Right cardiac atrium (tissue), 5 donors: ENCODE data around the gene UXT. TPM values are rescaled to one million over a fixed set of nuclear protein-coding genes. Genes with fewer than 3 reads are reported as not detected.
"Not testable (repeated sequence)": the region's sequence is repeated elsewhere in the genome, so short reads cannot be mapped to it uniquely, and the experiment has no call there.

Experiments
- ATAC-seq, 2 donors: fragments of 200-7000 bp; cut with Tn5 transposase; one replicate each; pipeline versions ENCODE4 v1.8.0 to v1.9.1; 2020; ENCODE audit warnings: moderate library complexity in 2 of 2, mild to moderate bottlenecking in 1 of 2
- DNase-seq, 3 donors: peaks; one replicate each; pipeline ENCODE4 v3.0.0-alpha.2; 2020
- H3K27ac ChIP-seq: one replicate; pipeline ENCODE4 v1.5.1; 2013; ENCODE audit warnings: mild to moderate bottlenecking, low read length, control low read depth, moderate library complexity
- H3K27me3 ChIP-seq: one replicate; pipeline ENCODE4 v1.6.1; 2013; ENCODE audit not compliant: control insufficient read depth, insufficient read depth
- H3K4me1 ChIP-seq: one replicate; pipeline ENCODE4 v1.6.1; 2013; ENCODE audit warnings: low read length; ENCODE audit not compliant: control insufficient read depth, insufficient read depth
- H3K4me3 ChIP-seq: one replicate; pipeline ENCODE4 v1.5.1; 2013; ENCODE audit warnings: low read length, control low read depth
- H3K9me3 ChIP-seq: one replicate; pipeline ENCODE4 v1.6.1; 2013; ENCODE audit warnings: low read length; ENCODE audit not compliant: control insufficient read depth
- WGBS: extraction: QIAGEN DNeasy Blood & Tissue Kit; methylation state at CpG from one replicate; pipeline ENCODE4 v1.1.7; 2013; 5-methylcytosine and 5-hydroxymethylcytosine counted together
- intact Hi-C, 4 donors: fragments of 100-400 bp; cut with DNase I; formaldehyde crosslinking; loops; one replicate each; pipeline versions ENCODE4 v1.11.0 to v1.14.0; 2022 to 2023
- polyA plus RNA-seq: library from polyadenylated mRNA; stranded (reverse); fragments of 200-250 nt; gene quantifications from one replicate; pipeline ENCODE4 v1.2.3, GENCODE V29; 2013
- total RNA-seq, 4 donors: library from RNA; stranded (reverse); fragmentation: NEBNext Ultra II Directional; extraction: Animal tissue kit (Norgen Biotek cat#: 25700); gene quantifications; one replicate each; pipeline ENCODE4 v1.2.1, GENCODE V29; 2021
- donor health status: healthy with polysubstance abuse.
- donor health status: DM: no; HTN: yes; CAD: no.
- donor health status: DM: no; HTN: no; CAD: no.
- donor health status: DM: no; HTN: yes; CAD: no; lungs with severe emphysema.
- donor health status: DM: yes; HTN: yes; CAD: no.

The UXT gene
- total and polyA plus RNA-seq, 5 donors = 97.8 to 155 (median 105) TPM

GRCh38 chrX:47618923-47619485, 40.0 kb downstream of the UXT start:
- H3K27me3 ChIP-seq = no peaks in the 10 kb centered on the region
- intact Hi-C loops = no loop called here
- peak overlapping the region; percentile 25 for H3K4me3 ChIP-seq

DNA sequence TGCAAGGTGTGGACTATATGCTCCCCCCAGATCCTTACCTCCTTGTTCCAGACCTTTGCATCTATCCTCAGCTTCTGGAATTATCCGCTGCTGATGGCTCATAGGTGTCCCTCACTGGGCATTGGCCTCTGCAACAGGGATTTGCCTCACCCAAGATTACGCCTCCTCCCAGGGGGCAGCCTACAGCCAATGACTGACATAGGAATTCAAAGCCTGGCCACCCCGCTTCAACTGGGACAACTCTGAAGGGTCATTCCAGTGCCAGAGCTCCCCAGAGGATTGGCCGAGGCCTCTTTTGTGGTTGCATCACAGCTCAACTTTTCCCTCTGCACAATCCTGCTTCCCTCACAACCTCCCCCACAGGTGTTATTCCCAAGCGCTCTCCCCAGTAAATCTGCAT, 44.4 kb downstream of the UXT start:
- ATAC-seq = no peak
- no peak overlapping the region for H3K27ac ChIP-seq
- WGBS = 75% methylated on average over 5 of the region's 5 CpGs
- no peaks in the 10 kb centered on the region for H3K4me1 ChIP-seq
- DNase-seq = no peak
- no peaks in the 10 kb centered on the region for H3K27me3 ChIP-seq
- no peak overlapping the region for H3K4me3 ChIP-seq
- intact Hi-C loops = no loop called here
- H3K9me3 ChIP-seq = no peaks in the 10 kb centered on the region

More at GRCh38 chrX:47618923-47619485, 40.0 kb downstream of the UXT start:
- Histone ChIP-seq H3K9me3 (no peaks in the 10 kb centered on the region), H3K4me1 (no peaks in the 10 kb centered on the region), H3K27ac (no peak overlapping the region)
- DNase-seq (no peak), ATAC-seq (no peak)
- 29% methylated on average over 32 of the region's 32 CpGs for WGBS

DNA sequence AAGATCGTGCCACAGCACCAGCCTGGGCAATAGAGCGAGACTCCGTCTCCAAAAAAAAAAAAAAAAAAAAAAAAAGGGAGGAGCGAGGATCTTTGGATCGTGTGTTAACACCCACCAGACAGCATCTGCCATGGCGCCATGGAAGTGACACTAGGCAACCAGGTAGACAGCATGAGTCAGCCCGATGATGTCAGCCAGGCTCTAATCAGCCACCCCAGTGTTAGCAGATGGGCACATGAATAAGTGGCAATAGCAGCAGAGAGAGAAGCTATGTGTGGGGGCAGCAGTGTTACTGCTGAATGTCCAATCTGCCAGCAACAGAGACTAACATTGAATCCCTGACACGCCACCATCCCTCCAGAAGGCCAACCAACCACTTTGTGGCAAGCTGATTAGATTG, 45.9 kb downstream of the UXT start:
- ATAC-seq (no peak), DNase-seq (no peak)
- no peaks in the 10 kb centered on the region for H3K9me3 ChIP-seq
- 95% methylated on average over 8 of the region's 8 CpGs for WGBS
- intact Hi-C loops = no loop called here
- H3K4me1 ChIP-seq = no peaks in the 10 kb centered on the region
- no peaks in the 10 kb centered on the region for H3K27me3 ChIP-seq
- H3K4me3 ChIP-seq = no peak overlapping the region
- no peak overlapping the region for H3K27ac ChIP-seq

GRCh38 chrX:47612418-47612817, 46.6 kb downstream of the UXT start:
- DNase-seq (no peak), ATAC-seq (no peak)
- intact Hi-C loops = no loop called here
- Histone ChIP-seq H3K27me3 (no peaks in the 10 kb centered on the region), H3K4me3 (no peak overlapping the region), H3K27ac (no peak overlapping the region), H3K4me1 (no peaks in the 10 kb centered on the region), H3K9me3 (no peaks in the 10 kb centered on the region)

DNA sequence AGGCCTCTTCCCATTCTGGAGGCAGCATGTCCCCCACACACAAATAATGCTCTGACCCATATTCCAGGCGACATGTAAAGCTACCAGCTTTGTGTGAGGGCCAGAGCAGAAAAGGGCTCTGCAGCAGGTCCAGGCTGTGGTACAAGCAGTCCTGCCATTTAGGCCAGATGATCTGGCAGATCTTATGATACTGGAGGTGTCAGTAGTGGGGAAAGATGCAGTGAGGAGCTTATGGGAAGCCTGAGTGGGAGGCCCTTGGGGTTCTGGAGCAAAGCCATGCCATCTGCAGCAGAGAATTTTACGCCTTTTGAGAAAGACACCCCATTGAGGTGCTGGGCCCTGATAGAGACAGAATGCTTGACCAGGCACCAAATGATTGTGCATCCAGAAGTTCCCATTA, 47.1 kb downstream of the UXT start:
- ATAC-seq (no peak), DNase-seq (no peak)
- H3K27ac ChIP-seq = no peak overlapping the region
- intact Hi-C loops = no loop called here
- no peaks in the 10 kb centered on the region for H3K4me1 ChIP-seq
- 86% methylated on average over 2 of the region's 2 CpGs for WGBS
- H3K9me3 ChIP-seq = no peaks in the 10 kb centered on the region
- H3K4me3 ChIP-seq = no peak overlapping the region
- no peaks in the 10 kb centered on the region for H3K27me3 ChIP-seq

- no peak overlapping the region for H3K27ac ChIP-seq
- DNase-seq = no peak
- H3K27me3 ChIP-seq = no peaks in the 10 kb centered on the region
- no peaks in the 10 kb centered on the region for H3K4me1 ChIP-seq
- intact Hi-C loops = no loop called here
- 96% methylated on average over 2 of the region's 2 CpGs for WGBS
- ATAC-seq = no peak
- no peak overlapping the region for H3K4me3 ChIP-seq
- H3K9me3 ChIP-seq = no peaks in the 10 kb centered on the region
Measured at GRCh38 chrX:47611489-47611888, 47.5 kb downstream of the UXT start.

DNA sequence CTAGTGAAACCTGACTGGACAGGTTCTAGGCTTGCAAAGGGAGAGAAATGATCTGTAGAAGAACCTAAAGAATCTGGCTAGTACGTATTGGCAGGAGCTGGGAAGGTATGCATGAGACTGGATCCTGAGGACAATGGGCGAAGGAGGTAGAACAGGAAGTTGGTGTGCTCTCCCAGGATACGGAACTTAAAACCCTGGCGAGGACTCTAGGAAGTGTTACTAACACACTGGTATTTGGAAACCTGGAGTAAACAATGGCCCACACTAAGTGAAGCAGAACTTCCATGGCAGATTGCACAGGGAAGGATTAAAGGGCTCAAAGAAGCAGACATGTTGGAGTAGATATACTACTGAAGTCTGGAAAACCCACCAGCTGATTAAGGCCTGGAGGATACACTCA, 48.5 kb downstream of the UXT start:
- DNase-seq (no peak), ATAC-seq (no peak)
- 68% methylated on average over 4 of the region's 4 CpGs for WGBS
- Histone ChIP-seq H3K9me3 (no peaks in the 10 kb centered on the region), H3K4me3 (no peak overlapping the region), H3K4me1 (no peaks in the 10 kb centered on the region), H3K27me3 (no peaks in the 10 kb centered on the region), H3K27ac (no peak overlapping the region)
- intact Hi-C loops = no loop called here

DNA sequence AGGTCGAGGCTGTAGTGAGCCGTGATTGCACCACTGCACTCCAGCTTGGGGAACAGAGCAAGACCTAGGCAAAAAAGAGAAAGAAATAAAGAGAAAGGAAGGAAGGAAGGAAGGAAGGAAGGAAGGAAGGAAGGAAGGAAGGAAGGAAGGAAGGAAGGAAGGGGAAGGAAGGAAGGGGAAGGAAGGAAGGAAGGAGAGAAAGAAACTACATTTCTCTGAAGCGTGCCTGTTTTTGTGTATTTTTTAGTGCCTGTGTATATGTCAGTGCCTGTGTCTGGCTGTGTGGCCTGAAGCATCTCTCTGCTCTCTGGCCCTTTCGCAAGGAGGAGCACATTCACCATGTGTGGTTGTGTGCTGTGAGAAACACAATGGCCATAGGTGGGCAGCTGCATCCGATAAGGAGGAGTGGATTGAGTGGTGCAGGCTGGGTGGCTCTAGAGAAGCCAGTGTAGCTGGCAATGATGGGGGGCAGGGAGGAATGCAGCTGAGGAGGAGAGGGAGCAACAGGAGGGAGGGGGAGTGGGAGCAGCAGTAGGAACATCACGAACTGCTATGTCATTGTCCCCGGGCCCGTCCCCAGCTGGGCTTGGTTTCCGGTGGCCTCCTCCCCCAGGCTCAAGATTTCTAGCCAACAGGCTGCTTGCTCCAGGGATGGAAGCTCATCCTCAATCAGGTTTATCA, 50.7 kb downstream of the UXT start:
- intact Hi-C loops = no loop called here
- Histone ChIP-seq H3K27me3 (no peaks in the 10 kb centered on the region), H3K4me3 (no peak overlapping the region), H3K27ac (no peak overlapping the region), H3K4me1 (no peaks in the 10 kb centered on the region), H3K9me3 (no peaks in the 10 kb centered on the region)
- no peak for DNase-seq
- WGBS = 47% methylated on average over 9 of the region's 9 CpGs
- ATAC-seq = no peak

- no peak for DNase-seq
- intact Hi-C loops = no loop called here
- no peaks in the 10 kb centered on the region for H3K27me3 ChIP-seq
Measured at GRCh38 chrX:47607091-47607490, 51.9 kb downstream of the UXT start.

DNA sequence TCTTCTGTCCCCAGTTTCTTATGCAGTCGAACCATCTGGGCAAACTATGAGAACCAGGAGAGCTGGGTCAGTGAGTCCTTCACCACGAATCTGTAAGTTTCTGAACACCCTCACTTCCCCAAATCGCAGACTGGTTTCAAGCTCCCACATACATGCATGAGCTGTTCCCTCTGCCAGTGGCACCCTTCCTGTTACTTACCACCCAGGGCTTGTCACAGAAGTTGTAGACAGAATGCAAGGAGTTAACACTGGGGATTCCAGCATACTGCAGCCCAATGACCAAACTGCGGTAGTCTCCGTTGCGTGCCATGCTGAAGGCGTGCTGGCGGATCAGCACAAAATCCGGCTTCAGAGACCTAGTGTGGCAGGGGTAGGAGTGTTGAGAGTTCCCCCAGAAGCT, 54.0 kb downstream of the UXT start:
- Histone ChIP-seq H3K4me1 (no peaks in the 10 kb centered on the region), H3K9me3 (no peaks in the 10 kb centered on the region), H3K4me3 (no peak overlapping the region), H3K27ac (no peak overlapping the region), H3K27me3 (no peaks in the 10 kb centered on the region)
- intact Hi-C loops = no loop called here
- ATAC-seq = no peak
- DNase-seq = no peak
- WGBS = 72% methylated on average over 9 of the region's 9 CpGs

More at GRCh38 chrX:47607091-47607490, 51.9 kb downstream of the UXT start:
- no peak overlapping the region for H3K4me3 ChIP-seq
- H3K9me3 ChIP-seq = no peaks in the 10 kb centered on the region
- no peaks in the 10 kb centered on the region for H3K4me1 ChIP-seq
- no peak for ATAC-seq
- no peak overlapping the region for H3K27ac ChIP-seq

- H3K27me3 ChIP-seq, H3K27ac ChIP-seq, ATAC-seq, intact Hi-C loops, H3K4me1 ChIP-seq, H3K4me3 ChIP-seq, DNase-seq, H3K9me3 ChIP-seq: not testable (repeated sequence)
- WGBS = 94% methylated on average over 4 of the region's 4 CpGs
Measured at GRCh38 chrX:47603125-47603524, 55.9 kb downstream of the UXT start.
